ENCODE measurements around the gene AAK1.

The AAK1 gene

GRCh38 chr2:69499966-69500365, 143.6 kb downstream of the AAK1 start:
- H3K9me3 ChIP-seq (ENCODE audit: insufficient read depth, low read length), result no peaks in the 10 kb centered on the region
- H3K27ac ChIP-seq (ENCODE audit: low read length), result no peak overlapping the region
- no peaks in the 10 kb centered on the region for H3K36me3 ChIP-seq (replicated peaks; ENCODE audit: low read depth, low read length)
- no peaks in the 10 kb centered on the region for H3K79me2 ChIP-seq (ENCODE audit: low read length)
- H3K4me2 ChIP-seq (ENCODE audit: low read length), result no peak overlapping the region
- no peak overlapping the region for H3K9ac ChIP-seq (ENCODE audit: low read length)
- peaks cover 18% of the 10 kb centered on the region for H3K4me1 ChIP-seq (ENCODE audit: low read length)
- H4K20me1 ChIP-seq (ENCODE audit: insufficient read depth, low read length), result no peaks in the 10 kb centered on the region
- no peaks in the 10 kb centered on the region for H3K27me3 ChIP-seq (ENCODE audit: low read depth, low read length)
- no peak overlapping the region for H3K4me3 ChIP-seq (ENCODE audit: low read length)
- no peak overlapping the region for H2AFZ ChIP-seq (ENCODE audit: low read depth, low read length)
- TF ChIP-seq, protein P1, sequence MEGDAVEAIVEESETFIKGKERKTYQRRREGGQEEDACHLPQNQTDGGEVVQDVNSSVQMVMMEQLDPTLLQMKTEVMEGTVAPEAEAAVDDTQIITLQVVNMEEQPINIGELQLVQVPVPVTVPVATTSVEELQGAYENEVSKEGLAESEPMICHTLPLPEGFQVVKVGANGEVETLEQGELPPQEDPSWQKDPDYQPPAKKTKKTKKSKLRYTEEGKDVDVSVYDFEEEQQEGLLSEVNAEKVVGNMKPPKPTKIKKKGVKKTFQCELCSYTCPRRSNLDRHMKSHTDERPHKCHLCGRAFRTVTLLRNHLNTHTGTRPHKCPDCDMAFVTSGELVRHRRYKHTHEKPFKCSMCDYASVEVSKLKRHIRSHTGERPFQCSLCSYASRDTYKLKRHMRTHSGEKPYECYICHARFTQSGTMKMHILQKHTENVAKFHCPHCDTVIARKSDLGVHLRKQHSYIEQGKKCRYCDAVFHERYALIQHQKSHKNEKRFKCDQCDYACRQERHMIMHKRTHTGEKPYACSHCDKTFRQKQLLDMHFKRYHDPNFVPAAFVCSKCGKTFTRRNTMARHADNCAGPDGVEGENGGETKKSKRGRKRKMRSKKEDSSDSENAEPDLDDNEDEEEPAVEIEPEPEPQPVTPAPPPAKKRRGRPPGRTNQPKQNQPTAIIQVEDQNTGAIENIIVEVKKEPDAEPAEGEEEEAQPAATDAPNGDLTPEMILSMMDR (IDR thresholded peaks at IDR 0.05; ENCODE audit: low read depth, low read length), result no peak
- TF ChIP-seq EZH2phosphoT487 (IDR thresholded peaks at IDR 0.05; ENCODE audit: low read depth), result no peak

DNA sequence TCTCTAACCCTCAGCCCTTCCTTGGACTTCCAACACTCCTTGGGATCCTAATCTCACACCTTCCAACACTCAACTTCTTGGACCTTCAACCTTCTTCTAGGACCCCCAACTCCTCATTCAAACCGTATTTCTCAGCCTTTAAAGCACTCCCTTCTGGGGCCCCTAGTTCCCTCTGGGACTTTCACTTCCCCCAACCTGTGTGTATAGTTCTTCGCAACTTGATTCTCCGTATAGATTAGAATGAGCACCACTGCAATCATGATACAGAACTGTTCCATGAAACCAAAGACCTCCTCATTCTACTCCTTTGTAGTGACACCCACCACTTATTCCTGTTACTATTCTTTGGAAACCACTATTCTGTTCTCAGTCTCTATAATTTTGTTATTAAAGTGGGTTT, 144.3 kb downstream of the AAK1 start:
- Histone ChIP-seq H3K36me3 (replicated peaks; ENCODE audit: low read depth, low read length) (no peaks in the 10 kb centered on the region), H3K4me2 (ENCODE audit: low read length) (peak overlapping the region; percentile 88), H3K9ac (ENCODE audit: low read length) (peak overlapping the region; percentile 29; the same call in 1 of the 2 replicates), H3K9me3 (ENCODE audit: insufficient read depth, low read length) (no peaks in the 10 kb centered on the region), H3K27me3 (ENCODE audit: low read depth, low read length) (no peaks in the 10 kb centered on the region), H4K20me1 (ENCODE audit: insufficient read depth, low read length) (no peaks in the 10 kb centered on the region), H2AFZ (ENCODE audit: low read depth, low read length) (no peak overlapping the region), H3K27ac (ENCODE audit: low read length) (no peak overlapping the region), H3K4me3 (ENCODE audit: low read length) (peak overlapping the region; percentile 51), H3K79me2 (ENCODE audit: low read length) (no peaks in the 10 kb centered on the region), H3K4me1 (ENCODE audit: low read length) (peaks cover 18% of the 10 kb centered on the region)
- TF ChIP-seq, protein P1 (IDR thresholded peaks at IDR 0.05; ENCODE audit: low read depth, low read length), result no peak
- TF ChIP-seq EZH2phosphoT487 (IDR thresholded peaks at IDR 0.05; ENCODE audit: low read depth), result no peak

DNA sequence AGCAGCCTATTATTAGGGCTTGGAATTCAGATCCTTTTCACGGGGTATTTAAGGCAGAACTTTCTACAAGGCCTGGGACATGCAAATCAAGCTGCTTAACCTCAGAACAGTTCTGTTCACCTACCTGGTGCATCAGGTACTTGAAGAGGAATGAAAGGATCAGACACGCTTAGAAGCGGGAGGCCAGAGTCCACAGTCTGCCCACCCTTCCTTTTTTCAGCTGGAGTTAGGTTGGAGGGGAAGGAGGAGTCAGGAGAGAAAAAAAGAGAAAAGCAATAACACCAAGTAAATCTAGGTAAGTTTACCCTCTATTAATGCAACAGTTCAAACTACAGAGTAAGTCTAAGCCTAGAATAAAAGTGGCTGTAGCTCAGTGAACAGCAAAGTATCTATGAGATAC, 147.7 kb downstream of the AAK1 start:
- H2AFZ ChIP-seq (ENCODE audit: low read depth, low read length), result no peak overlapping the region
- TF ChIP-seq, protein P1 (IDR thresholded peaks at IDR 0.05; ENCODE audit: low read depth, low read length), result no peak
- TF ChIP-seq EZH2phosphoT487 (IDR thresholded peaks at IDR 0.05; ENCODE audit: low read depth), result no peak
- H3K4me1 ChIP-seq (ENCODE audit: low read length), result peaks cover 18% of the 10 kb centered on the region
- no peak overlapping the region for H3K9ac ChIP-seq (ENCODE audit: low read length)
- no peaks in the 10 kb centered on the region for H3K27me3 ChIP-seq (ENCODE audit: low read depth, low read length)
- H4K20me1 ChIP-seq (ENCODE audit: insufficient read depth, low read length), result no peaks in the 10 kb centered on the region
- H3K4me3 ChIP-seq (ENCODE audit: low read length), result no peak overlapping the region
- H3K27ac ChIP-seq (ENCODE audit: low read length), result no peak overlapping the region
- H3K9me3 ChIP-seq (ENCODE audit: insufficient read depth, low read length), result no peaks in the 10 kb centered on the region
- H3K4me2 ChIP-seq (ENCODE audit: low read length), result no peak overlapping the region
- H3K36me3 ChIP-seq (replicated peaks; ENCODE audit: low read depth, low read length), result no peaks in the 10 kb centered on the region
- no peaks in the 10 kb centered on the region for H3K79me2 ChIP-seq (ENCODE audit: low read length)

DNA sequence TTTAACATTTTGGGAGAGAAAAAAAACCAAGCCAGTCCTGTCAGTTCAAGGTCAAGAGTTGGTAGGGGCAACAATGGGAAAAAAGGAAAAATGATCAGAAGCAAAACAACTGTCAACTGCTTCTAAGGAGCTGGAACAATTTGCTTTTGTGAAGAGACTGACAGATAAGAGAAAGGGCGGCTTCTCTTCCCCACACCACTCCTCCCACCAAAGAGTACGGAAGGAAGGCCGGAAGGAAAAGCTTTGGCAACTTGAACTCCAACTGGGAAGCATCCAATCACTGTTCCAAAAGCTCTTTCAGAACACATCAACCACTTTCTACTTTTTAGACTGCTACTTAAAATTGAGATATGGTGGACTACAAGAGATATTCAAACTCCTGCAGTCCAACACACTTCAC, 148.5 kb downstream of the AAK1 start:
- Histone ChIP-seq H3K4me2 (ENCODE audit: low read length) (no peak overlapping the region), H3K4me3 (ENCODE audit: low read length) (no peak overlapping the region), H3K36me3 (replicated peaks; ENCODE audit: low read depth, low read length) (no peaks in the 10 kb centered on the region), H3K79me2 (ENCODE audit: low read length) (no peaks in the 10 kb centered on the region), H3K9ac (ENCODE audit: low read length) (no peak overlapping the region), H3K4me1 (ENCODE audit: low read length) (peaks cover 18% of the 10 kb centered on the region), H3K27me3 (ENCODE audit: low read depth, low read length) (no peaks in the 10 kb centered on the region), H4K20me1 (ENCODE audit: insufficient read depth, low read length) (no peaks in the 10 kb centered on the region), H2AFZ (ENCODE audit: low read depth, low read length) (no peak overlapping the region), H3K9me3 (ENCODE audit: insufficient read depth, low read length) (no peaks in the 10 kb centered on the region), H3K27ac (ENCODE audit: low read length) (no peak overlapping the region)
- TF ChIP-seq EZH2phosphoT487 (IDR thresholded peaks at IDR 0.05; ENCODE audit: low read depth), result no peak
- TF ChIP-seq, protein P1 (IDR thresholded peaks at IDR 0.05; ENCODE audit: low read depth, low read length), result no peak

Measured in OCI-LY3 (cell line).